ENCODE data around the gene NLRP9.

DNA sequence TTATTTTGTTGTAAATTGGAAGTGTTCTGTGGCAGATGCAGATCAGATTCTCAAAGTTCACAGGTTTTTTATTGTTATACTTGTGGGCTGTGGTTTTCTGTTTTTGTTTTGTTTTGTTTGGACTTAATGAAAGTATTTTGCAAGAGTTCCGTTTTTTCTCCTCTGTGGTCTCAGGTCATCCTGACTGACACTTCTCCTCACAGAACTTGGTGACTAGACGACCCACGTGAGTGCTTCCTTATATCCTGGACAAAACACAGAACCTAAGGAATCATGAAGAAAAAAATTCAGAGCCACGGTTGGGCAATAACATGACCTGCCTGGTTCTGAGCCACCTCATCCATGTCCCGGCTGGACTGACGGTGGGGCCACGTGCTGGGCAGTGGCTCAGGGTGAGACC lies 28.3 kb upstream of the NLRP9 start:
- TF ChIP-seq, protein P1, sequence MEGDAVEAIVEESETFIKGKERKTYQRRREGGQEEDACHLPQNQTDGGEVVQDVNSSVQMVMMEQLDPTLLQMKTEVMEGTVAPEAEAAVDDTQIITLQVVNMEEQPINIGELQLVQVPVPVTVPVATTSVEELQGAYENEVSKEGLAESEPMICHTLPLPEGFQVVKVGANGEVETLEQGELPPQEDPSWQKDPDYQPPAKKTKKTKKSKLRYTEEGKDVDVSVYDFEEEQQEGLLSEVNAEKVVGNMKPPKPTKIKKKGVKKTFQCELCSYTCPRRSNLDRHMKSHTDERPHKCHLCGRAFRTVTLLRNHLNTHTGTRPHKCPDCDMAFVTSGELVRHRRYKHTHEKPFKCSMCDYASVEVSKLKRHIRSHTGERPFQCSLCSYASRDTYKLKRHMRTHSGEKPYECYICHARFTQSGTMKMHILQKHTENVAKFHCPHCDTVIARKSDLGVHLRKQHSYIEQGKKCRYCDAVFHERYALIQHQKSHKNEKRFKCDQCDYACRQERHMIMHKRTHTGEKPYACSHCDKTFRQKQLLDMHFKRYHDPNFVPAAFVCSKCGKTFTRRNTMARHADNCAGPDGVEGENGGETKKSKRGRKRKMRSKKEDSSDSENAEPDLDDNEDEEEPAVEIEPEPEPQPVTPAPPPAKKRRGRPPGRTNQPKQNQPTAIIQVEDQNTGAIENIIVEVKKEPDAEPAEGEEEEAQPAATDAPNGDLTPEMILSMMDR (IDR thresholded peaks at IDR 0.05 in 8 of 11, conservative IDR thresholded peaks at IDR 0.05 in 3 of 11) = no peak
- no peak for TF ChIP-seq POLR2A (IDR thresholded peaks at IDR 0.05)
- no peak for TF ChIP-seq POLR2AphosphoS5 (IDR thresholded peaks at IDR 0.05)

Measured in spleen (tissue), 7 donors.